SK-N-MC (cell line): Measurements from ENCODE around the gene TUBGCP3.
"Not testable (repeated sequence)": the region's sequence is repeated elsewhere in the genome, so short reads cannot be mapped to it uniquely, and the experiment has no call there.

ENCODE experiments used
- EZH2 ChIP-seq: fragments of 200-600 bp; sonication (generic); IDR thresholded peaks from one replicate; pipeline ENCODE4 v1.6.1; 2017; ENCODE audit warnings: antibody characterized with exemption
- POLR2AphosphoS5 ChIP-seq: IDR thresholded peaks from 2 replicates; pipeline ENCODE4 v1.6.1; 2012; ENCODE audit warnings: mild to moderate bottlenecking, low read depth, low read length, borderline replicate concordance

DNA sequence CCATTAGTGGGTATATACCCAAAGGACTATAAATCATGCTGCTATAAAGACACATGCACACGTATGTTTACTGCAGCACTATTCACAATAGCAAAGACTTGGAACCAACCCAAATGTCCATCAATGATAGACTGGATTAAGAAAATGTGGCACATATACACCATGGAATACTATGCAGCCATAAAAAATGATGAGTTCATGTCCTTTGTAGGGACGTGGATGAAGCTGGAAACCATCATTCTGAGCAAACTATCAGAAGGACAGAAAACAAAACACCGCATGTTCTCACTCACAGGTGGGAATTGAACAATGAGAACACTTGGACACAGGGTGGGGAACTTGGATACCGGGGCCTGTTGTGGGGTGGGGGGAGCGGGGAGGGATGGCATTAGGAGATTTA lies 39.0 kb downstream of the TUBGCP3 start:
- TF ChIP-seq EZH2, POLR2AphosphoS5: not testable (repeated sequence)
